SK-N-SH treated with all-trans-retinoic acid at 6 μM for 48 hours (cell line): ENCODE results near the gene RBM42.

ENCODE experiments used
- ATAC-seq: fragments of 200-7000 bp; cut with Tn5 transposase; 3 replicates; pipeline ENCODE4 v1.9.1; 2020; ENCODE audit warnings: mild to moderate bottlenecking, moderate library complexity
- ARNTL ChIP-seq: fragments of 450-650 bp; formaldehyde crosslinking; IDR thresholded peaks from 2 replicates; pipeline ENCODE4 v1.5.0; 2020; ENCODE audit warnings: low read depth, mild to moderate bottlenecking, moderate library complexity, borderline replicate concordance
- BACH2 ChIP-seq: fragments of 250-450 bp; sonication (Bioruptor Pico); IDR thresholded peaks from 2 replicates; pipeline ENCODE4 v1.9.0; 2021; ENCODE audit warnings: mild to moderate bottlenecking, borderline replicate concordance
- CSDC2 ChIP-seq: fragments of 250-450 bp; sonication (Bioruptor Pico); IDR thresholded peaks from 2 replicates; pipeline ENCODE4 v1.5.0; 2020; ENCODE audit warnings: mild to moderate bottlenecking, moderate library complexity
- ESRRG ChIP-seq: fragments of 250-450 bp; sonication (Bioruptor Pico); IDR thresholded peaks from 2 replicates; pipeline ENCODE4 v1.6.1; 2021; ENCODE audit warnings: mild to moderate bottlenecking
- GLIS3 ChIP-seq: fragments of 250-450 bp; sonication (Bioruptor Pico); IDR thresholded peaks from 2 replicates; pipeline ENCODE4 v1.5.0; 2020; ENCODE audit warnings: mild to moderate bottlenecking, moderate library complexity
- ISL1 ChIP-seq: fragments of 250-450 bp; sonication (Bioruptor Pico); IDR thresholded peaks from 2 replicates; pipeline ENCODE4 v2.1.2; 2022; ENCODE audit warnings: mild to moderate bottlenecking, moderate library complexity
- OSR1 ChIP-seq: fragments of 250-450 bp; sonication (Bioruptor Pico); IDR thresholded peaks from 2 replicates; pipeline ENCODE4 v1.8.0; 2022; ENCODE audit warnings: moderate library complexity, mild to moderate bottlenecking, inconsistent platforms
- PPARA ChIP-seq: fragments of 250-450 bp; sonication (Bioruptor Pico); IDR thresholded peaks from 2 replicates; pipeline ENCODE4 v1.5.0; 2020; ENCODE audit warnings: mild to moderate bottlenecking, borderline replicate concordance
- RARB ChIP-seq: fragments of 250-450 bp; sonication (Bioruptor Pico); IDR thresholded peaks from 2 replicates; pipeline ENCODE4 v1.8.0; 2021; ENCODE audit warnings: mild to moderate bottlenecking, moderate library complexity
- SNAI2 ChIP-seq: fragments of 250-450 bp; sonication (Bioruptor Pico); IDR thresholded peaks from 2 replicates; pipeline ENCODE4 v1.5.0; 2020; ENCODE audit warnings: mild to moderate bottlenecking, moderate library complexity
- TCF4 ChIP-seq: fragments of 250-450 bp; sonication (Bioruptor Pico); IDR thresholded peaks from 2 replicates; pipeline ENCODE4 v1.8.0; 2021; ENCODE audit warnings: mild to moderate bottlenecking, moderate library complexity, borderline replicate concordance
- TOX ChIP-seq: fragments of 250-450 bp; sonication (Bioruptor Pico); IDR thresholded peaks from 2 replicates; pipeline ENCODE4 v1.8.0; 2021; ENCODE audit warnings: mild to moderate bottlenecking, moderate library complexity, borderline replicate concordance
- ZC3H10 ChIP-seq: fragments of 250-450 bp; sonication (Bioruptor Pico); IDR thresholded peaks from 2 replicates; pipeline ENCODE4 v1.5.1; 2021; ENCODE audit warnings: mild to moderate bottlenecking, moderate library complexity
- ZFP3 ChIP-seq: fragments of 250-450 bp; sonication (Bioruptor Pico); IDR thresholded peaks from 2 replicates; pipeline ENCODE4 v1.5.0; 2020; ENCODE audit warnings: mild to moderate bottlenecking, moderate library complexity
- ZFP30 ChIP-seq: fragments of 450-650 bp; formaldehyde crosslinking; IDR thresholded peaks from 2 replicates; pipeline ENCODE4 v1.5.0; 2022; ENCODE audit warnings: mild to moderate bottlenecking, moderate library complexity
- ZNF565 ChIP-seq: fragments of 450-650 bp; formaldehyde crosslinking; conservative IDR thresholded peaks from 2 replicates; pipeline ENCODE4 v1.5.0; 2020; ENCODE audit warnings: low read depth, mild to moderate bottlenecking, moderate library complexity
- ZNF70 ChIP-seq: fragments of 450-650 bp; formaldehyde crosslinking; IDR thresholded peaks from 2 replicates; pipeline ENCODE4 v1.5.0; 2020; ENCODE audit warnings: mild to moderate bottlenecking, moderate library complexity
- ZNF8 ChIP-seq: fragments of 450-650 bp; formaldehyde crosslinking; IDR thresholded peaks from 2 replicates; pipeline ENCODE4 v1.5.0; 2020; ENCODE audit warnings: mild to moderate bottlenecking, moderate library complexity
- TF ChIP-seq, protein P1 (sequence below): fragments of 250-450 bp; sonication (Bioruptor Pico); IDR thresholded peaks from 2 replicates; pipeline ENCODE4 v1.5.0; 2020; ENCODE audit warnings: mild to moderate bottlenecking, moderate library complexity
- TF ChIP-seq, protein P2 (sequence below): fragments of 250-450 bp; sonication (Bioruptor Pico); IDR thresholded peaks from 2 replicates; pipeline ENCODE4 v1.8.0; 2021; ENCODE audit warnings: low read depth, mild to moderate bottlenecking, moderate library complexity, borderline replicate concordance
- TF ChIP-seq, protein P3 (sequence below): fragments of 250-450 bp; sonication (Bioruptor Pico); IDR thresholded peaks from 2 replicates; pipeline ENCODE4 v1.5.1; 2020; ENCODE audit warnings: low read depth, mild to moderate bottlenecking, moderate library complexity
- TF ChIP-seq, protein P4 (sequence below): fragments of 250-450 bp; sonication (Bioruptor Pico); IDR thresholded peaks from 2 replicates; pipeline ENCODE4 v1.8.0; 2020; ENCODE audit warnings: mild to moderate bottlenecking, moderate library complexity, borderline replicate concordance
- TF ChIP-seq, protein P5 (sequence below): fragments of 250-450 bp; sonication (Bioruptor Pico); IDR thresholded peaks from 2 replicates; pipeline ENCODE4 v1.5.1; 2021; ENCODE audit warnings: mild to moderate bottlenecking, moderate library complexity

The RBM42 gene

DNA sequence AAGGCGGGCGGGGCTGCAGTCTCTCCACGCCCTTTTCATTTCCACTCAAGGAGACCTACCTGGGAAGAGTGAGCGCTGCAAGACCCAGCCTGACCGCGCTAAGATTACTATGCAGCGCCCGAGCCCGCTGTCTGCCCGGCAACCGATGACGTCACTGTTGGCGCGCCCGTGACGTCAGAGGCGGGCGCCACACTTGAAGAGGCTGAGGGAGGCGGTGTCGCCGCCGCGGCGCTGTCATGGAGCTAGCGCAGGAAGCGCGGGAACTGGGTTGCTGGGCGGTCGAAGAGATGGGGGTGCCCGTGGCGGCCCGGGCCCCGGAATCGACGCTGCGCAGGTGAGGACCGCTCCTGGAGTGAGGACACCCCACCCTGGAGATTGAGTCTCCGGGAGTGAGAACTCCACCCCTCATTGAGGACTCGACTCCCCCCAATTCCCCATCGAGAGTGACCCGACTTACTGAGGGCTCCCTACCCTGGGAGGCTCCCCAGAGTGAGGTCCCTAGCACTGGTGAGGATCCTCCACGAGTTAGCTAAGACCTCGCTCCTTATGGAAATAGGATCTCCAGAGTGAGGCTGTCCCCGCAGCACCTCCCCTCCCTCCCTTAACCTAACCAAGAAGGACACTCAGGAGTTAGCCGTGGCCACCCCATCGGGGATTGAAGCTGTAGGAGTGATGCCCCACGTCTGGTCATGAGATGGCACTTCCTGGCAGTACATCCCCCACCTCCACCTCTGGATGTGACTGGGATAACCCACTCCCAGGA, 16.1 kb upstream of the RBM42 start, which contains the start of gene HAUS5:
Gene HAUS5 (plus strand): TSS at position 177 of the 763 bp plus-strand sequence. CDS start 60 bp downstream, at position 237.
- peak; percentile 98 for ATAC-seq
- TF ChIP-seq TOX (CRISPR knock-in tag) (no peak), ZFP30 (CRISPR knock-in tag) (peak; percentile 65), ESRRG (CRISPR knock-in tag) (no peak), ZNF8 (CRISPR knock-in tag) (no peak), ISL1 (CRISPR knock-in tag) (no peak), ZFP3 (peak; percentile 61; the same call in 1 of the 2 replicates), ZNF565 (CRISPR knock-in tag) (peak; percentile 92), CSDC2 (CRISPR knock-in tag) (peak; percentile 80), OSR1 (no peak), PPARA (CRISPR knock-in tag) (peak; percentile 90), GLIS3 (CRISPR knock-in tag) (no peak), ARNTL (CRISPR knock-in tag) (0 out of 2 replicates have a peak, but pooled peaks have one; percentile 25), ZC3H10 (CRISPR knock-in tag) (no peak), ZNF70 (CRISPR knock-in tag) (no peak), BACH2 (CRISPR knock-in tag) (no peak), RARB (CRISPR knock-in tag) (no peak), SNAI2 (CRISPR knock-in tag) (peak; percentile 83; the same call in 1 of the 2 replicates), TCF4 (CRISPR knock-in tag) (no peak)
- TF ChIP-seq, protein P1, sequence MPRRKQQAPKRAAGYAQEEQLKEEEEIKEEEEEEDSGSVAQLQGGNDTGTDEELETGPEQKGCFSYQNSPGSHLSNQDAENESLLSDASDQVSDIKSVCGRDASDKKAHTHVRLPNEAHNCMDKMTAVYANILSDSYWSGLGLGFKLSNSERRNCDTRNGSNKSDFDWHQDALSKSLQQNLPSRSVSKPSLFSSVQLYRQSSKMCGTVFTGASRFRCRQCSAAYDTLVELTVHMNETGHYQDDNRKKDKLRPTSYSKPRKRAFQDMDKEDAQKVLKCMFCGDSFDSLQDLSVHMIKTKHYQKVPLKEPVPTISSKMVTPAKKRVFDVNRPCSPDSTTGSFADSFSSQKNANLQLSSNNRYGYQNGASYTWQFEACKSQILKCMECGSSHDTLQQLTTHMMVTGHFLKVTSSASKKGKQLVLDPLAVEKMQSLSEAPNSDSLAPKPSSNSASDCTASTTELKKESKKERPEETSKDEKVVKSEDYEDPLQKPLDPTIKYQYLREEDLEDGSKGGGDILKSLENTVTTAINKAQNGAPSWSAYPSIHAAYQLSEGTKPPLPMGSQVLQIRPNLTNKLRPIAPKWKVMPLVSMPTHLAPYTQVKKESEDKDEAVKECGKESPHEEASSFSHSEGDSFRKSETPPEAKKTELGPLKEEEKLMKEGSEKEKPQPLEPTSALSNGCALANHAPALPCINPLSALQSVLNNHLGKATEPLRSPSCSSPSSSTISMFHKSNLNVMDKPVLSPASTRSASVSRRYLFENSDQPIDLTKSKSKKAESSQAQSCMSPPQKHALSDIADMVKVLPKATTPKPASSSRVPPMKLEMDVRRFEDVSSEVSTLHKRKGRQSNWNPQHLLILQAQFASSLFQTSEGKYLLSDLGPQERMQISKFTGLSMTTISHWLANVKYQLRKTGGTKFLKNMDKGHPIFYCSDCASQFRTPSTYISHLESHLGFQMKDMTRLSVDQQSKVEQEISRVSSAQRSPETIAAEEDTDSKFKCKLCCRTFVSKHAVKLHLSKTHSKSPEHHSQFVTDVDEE (CRISPR knock-in tag), result peak; percentile 59; the same call in 1 of the 2 replicates
- TF ChIP-seq, protein P2, sequence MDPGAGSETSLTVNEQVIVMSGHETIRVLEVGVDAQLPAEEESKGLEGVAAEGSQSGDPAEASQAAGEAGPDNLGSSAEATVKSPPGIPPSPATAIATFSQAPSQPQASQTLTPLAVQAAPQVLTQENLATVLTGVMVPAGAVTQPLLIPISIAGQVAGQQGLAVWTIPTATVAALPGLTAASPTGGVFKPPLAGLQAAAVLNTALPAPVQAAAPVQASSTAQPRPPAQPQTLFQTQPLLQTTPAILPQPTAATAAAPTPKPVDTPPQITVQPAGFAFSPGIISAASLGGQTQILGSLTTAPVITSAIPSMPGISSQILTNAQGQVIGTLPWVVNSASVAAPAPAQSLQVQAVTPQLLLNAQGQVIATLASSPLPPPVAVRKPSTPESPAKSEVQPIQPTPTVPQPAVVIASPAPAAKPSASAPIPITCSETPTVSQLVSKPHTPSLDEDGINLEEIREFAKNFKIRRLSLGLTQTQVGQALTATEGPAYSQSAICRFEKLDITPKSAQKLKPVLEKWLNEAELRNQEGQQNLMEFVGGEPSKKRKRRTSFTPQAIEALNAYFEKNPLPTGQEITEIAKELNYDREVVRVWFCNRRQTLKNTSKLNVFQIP, result no peak
- TF ChIP-seq, protein P3, sequence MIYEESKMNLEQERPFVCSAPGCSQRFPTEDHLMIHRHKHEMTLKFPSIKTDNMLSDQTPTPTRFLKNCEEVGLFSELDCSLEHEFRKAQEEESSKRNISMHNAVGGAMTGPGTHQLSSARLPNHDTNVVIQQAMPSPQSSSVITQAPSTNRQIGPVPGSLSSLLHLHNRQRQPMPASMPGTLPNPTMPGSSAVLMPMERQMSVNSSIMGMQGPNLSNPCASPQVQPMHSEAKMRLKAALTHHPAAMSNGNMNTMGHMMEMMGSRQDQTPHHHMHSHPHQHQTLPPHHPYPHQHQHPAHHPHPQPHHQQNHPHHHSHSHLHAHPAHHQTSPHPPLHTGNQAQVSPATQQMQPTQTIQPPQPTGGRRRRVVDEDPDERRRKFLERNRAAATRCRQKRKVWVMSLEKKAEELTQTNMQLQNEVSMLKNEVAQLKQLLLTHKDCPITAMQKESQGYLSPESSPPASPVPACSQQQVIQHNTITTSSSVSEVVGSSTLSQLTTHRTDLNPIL (CRISPR knock-in tag), result peak; percentile 38; the same call in 1 of the 2 replicates
- TF ChIP-seq, protein P4, sequence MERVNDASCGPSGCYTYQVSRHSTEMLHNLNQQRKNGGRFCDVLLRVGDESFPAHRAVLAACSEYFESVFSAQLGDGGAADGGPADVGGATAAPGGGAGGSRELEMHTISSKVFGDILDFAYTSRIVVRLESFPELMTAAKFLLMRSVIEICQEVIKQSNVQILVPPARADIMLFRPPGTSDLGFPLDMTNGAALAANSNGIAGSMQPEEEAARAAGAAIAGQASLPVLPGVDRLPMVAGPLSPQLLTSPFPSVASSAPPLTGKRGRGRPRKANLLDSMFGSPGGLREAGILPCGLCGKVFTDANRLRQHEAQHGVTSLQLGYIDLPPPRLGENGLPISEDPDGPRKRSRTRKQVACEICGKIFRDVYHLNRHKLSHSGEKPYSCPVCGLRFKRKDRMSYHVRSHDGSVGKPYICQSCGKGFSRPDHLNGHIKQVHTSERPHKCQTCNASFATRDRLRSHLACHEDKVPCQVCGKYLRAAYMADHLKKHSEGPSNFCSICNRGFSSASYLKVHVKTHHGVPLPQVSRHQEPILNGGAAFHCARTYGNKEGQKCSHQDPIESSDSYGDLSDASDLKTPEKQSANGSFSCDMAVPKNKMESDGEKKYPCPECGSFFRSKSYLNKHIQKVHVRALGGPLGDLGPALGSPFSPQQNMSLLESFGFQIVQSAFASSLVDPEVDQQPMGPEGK (CRISPR knock-in tag), result no peak
- TF ChIP-seq, protein P5, sequence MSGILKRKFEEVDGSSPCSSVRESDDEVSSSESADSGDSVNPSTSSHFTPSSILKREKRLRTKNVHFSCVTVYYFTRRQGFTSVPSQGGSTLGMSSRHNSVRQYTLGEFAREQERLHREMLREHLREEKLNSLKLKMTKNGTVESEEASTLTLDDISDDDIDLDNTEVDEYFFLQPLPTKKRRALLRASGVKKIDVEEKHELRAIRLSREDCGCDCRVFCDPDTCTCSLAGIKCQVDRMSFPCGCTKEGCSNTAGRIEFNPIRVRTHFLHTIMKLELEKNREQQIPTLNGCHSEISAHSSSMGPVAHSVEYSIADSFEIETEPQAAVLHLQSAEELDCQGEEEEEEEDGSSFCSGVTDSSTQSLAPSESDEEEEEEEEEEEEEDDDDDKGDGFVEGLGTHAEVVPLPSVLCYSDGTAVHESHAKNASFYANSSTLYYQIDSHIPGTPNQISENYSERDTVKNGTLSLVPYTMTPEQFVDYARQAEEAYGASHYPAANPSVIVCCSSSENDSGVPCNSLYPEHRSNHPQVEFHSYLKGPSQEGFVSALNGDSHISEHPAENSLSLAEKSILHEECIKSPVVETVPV (CRISPR knock-in tag), result no peak

DNA sequence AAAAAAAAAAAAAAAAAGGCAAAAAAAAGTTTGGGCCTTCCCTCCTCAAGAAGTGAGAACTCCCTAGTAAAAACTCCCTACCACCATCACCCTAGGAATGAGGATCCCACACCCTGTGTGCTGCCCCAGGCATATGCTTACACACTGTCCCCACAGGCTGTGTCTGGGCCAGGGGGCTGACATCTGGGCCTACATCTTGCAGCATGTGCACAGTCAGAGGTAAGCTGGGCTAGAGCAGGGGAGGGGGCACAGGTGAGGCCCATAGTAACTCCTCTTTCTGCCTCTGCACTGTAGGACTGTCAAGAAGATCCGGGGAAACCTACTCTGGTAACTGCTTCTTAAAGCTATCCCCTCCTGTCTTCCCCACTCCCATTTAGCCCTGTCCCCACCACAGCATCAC, 15.3 kb upstream of the RBM42 start:
- ATAC-seq, result no peak
- TF ChIP-seq ZNF8 (CRISPR knock-in tag) (no peak), TOX (CRISPR knock-in tag) (no peak), GLIS3 (CRISPR knock-in tag) (no peak), ARNTL (CRISPR knock-in tag) (no peak), ZFP30 (CRISPR knock-in tag) (no peak), ISL1 (CRISPR knock-in tag) (no peak), PPARA (CRISPR knock-in tag) (no peak), ZC3H10 (CRISPR knock-in tag) (no peak)
- TF ChIP-seq, protein P4 (CRISPR knock-in tag), result no peak
